GM18511 (cell line): ENCODE data around the gene WWOX.
"Not testable (repeated sequence)": the region's sequence is repeated elsewhere in the genome, so short reads cannot be mapped to it uniquely, and the experiment has no call there.

ENCODE experiments used
- ATAC-seq: cut with Tn5 transposase; IDR thresholded peaks from one replicate; pipeline ENCODE4 v1.9.1; 2021; ENCODE audit warnings: mild to moderate bottlenecking, moderate library complexity; ENCODE audit not compliant: unreplicated experiment

Gene WWOX

GRCh38 chr16:79192904-79193303, 1093.5 kb downstream of the WWOX start:
- no peak for ATAC-seq

GRCh38 chr16:79194291-79194690, 1094.8 kb downstream of the WWOX start:
- ATAC-seq = no peak

- no peak for ATAC-seq
These were observed 1096.5 kb downstream of the WWOX start for GRCh38 chr16:79195938-79196337.

GRCh38 chr16:79201436-79201835, 1102.0 kb downstream of the WWOX start:
- ATAC-seq = no peak

GRCh38 chr16:79202977-79203376, 1103.5 kb downstream of the WWOX start:
- ATAC-seq = no peak

- no peak for ATAC-seq
These were observed 1105.0 kb downstream of the WWOX start for GRCh38 chr16:79204486-79204885.

GRCh38 chr16:79206889-79207288, 1107.4 kb downstream of the WWOX start:
- no peak for ATAC-seq

- ATAC-seq = no peak
These were observed 1109.9 kb downstream of the WWOX start for GRCh38 chr16:79209308-79209707.

GRCh38 chr16:79210607-79211006, 1111.2 kb downstream of the WWOX start:
- no peak for ATAC-seq

GRCh38 chr16:79211586-79211985, 1112.1 kb downstream of the WWOX start:
- ATAC-seq = no peak

- ATAC-seq = no peak
These were observed 1112.8 kb downstream of the WWOX start for GRCh38 chr16:79212114-79212791.

- no peak for ATAC-seq
These were observed 1113.8 kb downstream of the WWOX start for GRCh38 chr16:79213214-79213613.

- ATAC-seq = no peak
These were observed 1115.8 kb downstream of the WWOX start for GRCh38 chr16:79215289-79215688.

- ATAC-seq = no peak
These were observed 1118.0 kb downstream of the WWOX start for GRCh38 chr16:79217375-79218011.

GRCh38 chr16:79218351-79218750, 1118.9 kb downstream of the WWOX start:
- ATAC-seq = no peak

- not testable (repeated sequence) for ATAC-seq
These were observed 1126.5 kb downstream of the WWOX start for GRCh38 chr16:79225994-79226393.

- ATAC-seq = no peak
These were observed 1129.9 kb downstream of the WWOX start for GRCh38 chr16:79229361-79229760.

- not testable (repeated sequence) for ATAC-seq
These were observed 1146.2 kb downstream of the WWOX start for GRCh38 chr16:79245700-79246099.

GRCh38 chr16:79247386-79247785, 1147.9 kb downstream of the WWOX start:
- no peak for ATAC-seq

- ATAC-seq = no peak
These were observed 1148.9 kb downstream of the WWOX start for GRCh38 chr16:79248351-79248750.

- no peak for ATAC-seq
These were observed 1151.1 kb downstream of the WWOX start for GRCh38 chr16:79250502-79251098.

GRCh38 chr16:79253100-79253631, 1153.7 kb downstream of the WWOX start:
- ATAC-seq = no peak
